ENCODE results near the gene INTS15.
"Not testable (repeated sequence)": the region's sequence is repeated elsewhere in the genome, so short reads cannot be mapped to it uniquely, and the experiment has no call there.

Gene INTS15

DNA sequence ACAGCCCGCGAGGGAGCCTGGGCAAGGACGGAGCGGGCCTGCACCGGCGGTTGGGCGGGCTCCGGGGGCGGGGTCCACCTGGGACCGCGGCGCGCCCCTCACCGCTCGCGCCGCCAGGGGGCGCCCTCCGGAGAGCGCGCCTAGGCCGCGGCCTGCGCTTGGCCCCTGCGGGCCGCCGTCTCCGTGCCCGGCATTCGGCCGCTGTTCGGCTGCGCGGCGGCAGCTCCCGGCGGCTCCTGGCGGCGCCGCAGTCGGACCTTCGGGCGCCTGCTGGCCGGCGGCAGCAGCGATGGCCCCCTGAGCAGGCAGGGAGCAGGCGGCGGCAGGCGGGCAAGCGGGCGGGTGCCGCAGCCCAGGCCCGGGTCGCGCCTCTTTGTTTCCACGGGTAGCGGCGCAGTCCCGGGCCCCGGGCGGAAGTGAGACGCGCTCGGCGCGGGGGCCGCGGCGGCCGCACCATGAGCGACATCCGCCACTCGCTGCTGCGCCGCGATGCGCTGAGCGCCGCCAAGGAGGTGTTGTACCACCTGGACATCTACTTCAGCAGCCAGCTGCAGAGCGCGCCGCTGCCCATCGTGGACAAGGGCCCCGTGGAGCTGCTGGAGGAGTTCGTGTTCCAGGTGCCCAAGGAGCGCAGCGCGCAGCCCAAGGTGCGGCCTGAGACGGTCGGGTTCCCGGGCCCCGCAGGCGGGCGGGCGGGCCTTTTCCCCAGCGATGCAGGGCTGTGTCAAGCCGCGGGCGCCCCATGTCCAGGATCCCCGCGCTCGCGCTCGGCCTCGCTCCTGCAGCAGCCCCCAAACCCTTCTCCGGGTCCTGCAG, at the start of gene INTS15:
INTS15 (plus strand) TSS at position 193 of the 816 bp plus-strand sequence; CDS start at position 456, 263 bp downstream.
- no peak for DNase-seq

DNA sequence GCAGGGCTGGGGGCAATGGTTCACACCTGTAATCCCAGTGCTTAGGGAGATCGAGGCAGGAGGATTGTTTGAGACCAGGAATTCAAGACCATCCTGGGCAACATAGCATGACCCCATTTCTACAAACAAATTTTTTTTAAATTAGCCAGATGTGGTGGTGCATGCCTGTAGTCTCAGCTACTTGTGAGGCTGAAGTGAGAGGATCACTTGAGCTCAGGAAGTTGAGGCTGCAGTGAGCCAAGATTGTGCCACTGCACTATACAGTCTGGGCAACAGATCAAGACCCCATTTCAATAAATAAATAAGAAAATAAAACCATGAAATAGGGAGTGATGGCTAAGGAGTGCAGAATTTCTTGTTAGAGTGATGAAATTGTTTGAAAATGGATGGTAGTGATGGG, 47.5 kb upstream of the INTS15 start:
- DNase-seq = no peak

DNA sequence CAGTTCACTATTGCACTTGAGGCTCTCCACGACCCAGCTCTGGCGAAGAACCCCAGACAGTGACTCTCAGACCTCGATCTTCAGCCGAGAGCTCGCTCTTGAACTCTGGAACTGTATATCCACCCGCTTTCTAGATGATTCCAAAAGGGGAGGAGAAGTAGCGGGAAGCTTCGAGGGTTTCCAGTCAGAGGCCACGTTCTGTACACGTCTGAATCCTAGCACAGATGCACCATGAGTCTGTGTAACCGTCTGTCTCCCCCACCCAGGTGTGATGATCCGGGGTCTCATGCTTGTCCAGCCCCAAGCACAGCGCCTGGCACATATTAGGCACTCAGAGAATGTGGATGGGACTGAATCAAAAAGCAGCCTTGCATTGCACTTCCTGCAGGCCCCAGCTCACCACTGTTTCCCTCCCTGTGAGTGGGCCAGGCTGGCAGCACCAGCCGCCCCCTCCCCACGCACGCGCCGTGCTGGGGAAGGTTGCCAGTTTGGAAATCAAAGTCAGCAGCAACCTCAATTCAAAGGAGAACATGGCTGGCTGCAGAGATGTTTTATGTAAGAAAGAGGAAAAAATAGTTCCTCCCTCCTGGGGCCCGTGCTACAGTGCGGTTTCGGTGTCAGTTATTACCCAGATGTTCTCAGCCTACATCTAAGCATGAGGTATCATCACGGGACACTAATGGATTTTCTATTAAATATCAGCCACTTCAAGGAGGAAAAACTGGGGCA, 44.3 kb upstream of the INTS15 start:
- DNase-seq = no peak

DNA sequence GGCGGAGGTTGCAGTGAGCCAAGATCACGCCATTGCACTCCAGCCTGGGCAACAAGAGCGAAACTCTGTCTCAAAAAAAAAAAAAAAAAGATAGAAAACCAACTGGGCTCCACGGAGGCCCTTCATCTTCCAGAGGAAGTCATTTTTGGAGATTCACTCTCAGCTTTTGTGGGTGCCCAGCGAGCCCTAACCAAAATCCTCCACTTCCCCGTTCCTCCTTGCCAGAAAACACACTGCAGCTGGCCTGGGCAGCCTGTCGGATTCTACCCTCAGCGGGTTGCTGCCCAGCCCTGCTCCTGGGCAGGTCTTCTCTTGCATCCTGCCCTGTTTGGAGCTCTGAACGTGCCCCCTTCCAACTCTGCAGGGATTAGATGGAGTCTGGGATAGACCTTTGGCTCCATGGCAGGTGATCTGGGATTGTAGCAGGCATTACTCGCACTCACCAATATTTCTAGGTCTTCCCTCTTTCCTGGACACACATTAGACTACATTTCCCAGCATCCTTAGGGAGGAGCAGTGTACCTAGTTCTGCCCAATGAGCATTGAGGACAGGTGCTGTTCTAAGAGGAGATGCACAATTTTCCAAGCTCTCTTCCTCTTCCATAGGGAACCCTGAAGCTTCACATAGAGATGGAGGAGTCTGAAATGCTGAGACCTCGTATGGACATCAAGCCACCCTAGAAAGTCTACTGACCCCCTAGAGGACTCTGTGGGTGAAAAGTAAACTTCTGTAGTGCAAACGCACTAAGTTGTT, 43.1 kb upstream of the INTS15 start:
- no peak for DNase-seq

DNA sequence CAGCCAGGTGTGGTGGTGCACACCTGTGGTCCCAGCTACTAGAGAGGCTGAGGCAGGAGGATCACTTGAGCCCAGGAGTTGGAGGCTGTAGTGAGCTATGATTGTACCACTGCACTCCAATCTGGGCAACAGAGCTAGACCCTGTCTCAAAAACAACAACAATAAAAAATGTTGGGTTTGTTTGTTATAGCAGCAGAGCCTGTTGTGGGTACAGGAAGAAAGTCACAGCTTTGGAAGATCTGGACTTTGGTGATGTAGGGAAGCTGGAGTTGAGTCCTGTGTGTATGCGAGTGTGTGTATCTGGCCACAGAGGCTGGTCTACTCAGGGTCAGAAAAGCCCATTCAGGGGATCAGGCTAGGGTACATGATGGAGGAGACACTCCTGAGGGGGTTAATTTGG, 42.4 kb upstream of the INTS15 start:
- no peak for DNase-seq

DNA sequence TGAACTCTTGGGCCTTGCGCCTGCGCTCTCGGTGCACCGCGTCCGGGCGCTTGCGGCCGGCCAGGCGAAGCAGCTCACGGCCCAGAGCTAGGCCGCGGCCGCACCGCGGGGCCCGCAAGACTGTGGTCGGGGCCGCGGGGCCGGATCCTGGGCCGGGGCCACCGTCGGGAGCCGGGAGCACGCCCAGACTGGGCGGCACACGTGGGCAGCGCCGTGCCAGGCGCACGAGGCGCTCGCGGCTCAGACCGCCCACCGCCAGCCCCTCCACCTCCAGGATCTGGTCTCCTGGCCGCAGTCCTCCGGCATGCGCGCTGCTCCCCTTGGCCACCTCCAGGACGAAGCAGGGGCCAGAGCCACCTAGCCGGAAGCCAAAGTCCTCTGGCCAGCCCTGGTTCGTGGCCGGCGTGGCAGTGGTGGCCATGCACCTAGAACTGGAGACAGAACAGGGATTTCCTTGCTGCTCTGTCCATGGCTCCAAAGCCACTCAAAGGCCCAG, 38.8 kb upstream of the INTS15 start, which contains the start of gene GRID2IP:
GRID2IP (minus strand) TSS at position 446 of the 496 bp plus-strand sequence; CDS start at position 421, 25 bp downstream.
- no peak for DNase-seq

DNA sequence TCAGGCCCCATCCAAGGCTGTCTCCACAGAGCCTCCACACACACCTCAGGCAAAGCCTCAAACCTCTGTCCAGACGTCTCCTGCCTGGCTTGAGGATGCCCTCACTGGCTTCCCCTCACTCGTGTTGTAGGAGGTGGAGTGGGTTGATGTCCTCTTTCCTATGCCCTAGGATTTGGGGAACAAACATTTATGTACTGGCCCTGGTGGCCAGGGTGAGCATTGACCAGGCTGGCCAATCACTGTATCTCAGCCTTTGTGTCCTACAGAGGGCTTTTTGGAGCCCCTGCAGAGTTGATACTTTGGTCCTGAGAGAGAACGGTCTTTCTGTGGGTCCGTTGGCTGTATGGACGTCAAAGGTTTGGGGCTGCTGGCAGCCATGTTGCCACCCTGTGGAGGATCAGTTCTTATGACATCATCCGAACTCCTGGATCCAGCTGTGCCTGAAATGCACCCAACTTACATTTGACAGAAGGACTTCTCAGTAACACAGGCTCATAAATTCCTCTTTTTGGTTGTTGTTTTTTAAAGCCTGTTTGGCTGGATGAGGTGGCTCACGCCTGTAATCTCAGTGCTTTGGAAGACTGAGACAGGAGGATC, 36.3 kb upstream of the INTS15 start:
- DNase-seq = no peak

DNA sequence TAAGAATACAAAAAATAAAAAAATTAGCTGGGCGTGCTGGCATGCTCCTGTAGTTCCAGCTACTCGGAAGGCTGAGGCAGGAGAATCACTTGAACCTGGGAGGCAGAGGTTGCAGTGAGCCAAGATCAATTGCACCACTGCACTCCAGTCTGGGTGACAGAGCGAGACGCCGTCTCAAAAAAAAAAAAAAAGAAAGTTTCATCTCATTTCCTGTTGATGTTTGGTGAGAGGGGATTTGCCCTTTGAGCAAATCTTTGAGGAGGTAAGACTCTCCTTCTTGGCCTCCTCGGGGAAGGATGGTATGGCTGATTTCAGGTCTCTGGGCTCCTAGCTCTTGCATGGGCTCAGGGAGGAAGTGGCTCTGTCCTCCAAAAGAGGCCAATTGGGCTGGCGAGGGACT, 35.0 kb upstream of the INTS15 start:
- no peak for DNase-seq

DNA sequence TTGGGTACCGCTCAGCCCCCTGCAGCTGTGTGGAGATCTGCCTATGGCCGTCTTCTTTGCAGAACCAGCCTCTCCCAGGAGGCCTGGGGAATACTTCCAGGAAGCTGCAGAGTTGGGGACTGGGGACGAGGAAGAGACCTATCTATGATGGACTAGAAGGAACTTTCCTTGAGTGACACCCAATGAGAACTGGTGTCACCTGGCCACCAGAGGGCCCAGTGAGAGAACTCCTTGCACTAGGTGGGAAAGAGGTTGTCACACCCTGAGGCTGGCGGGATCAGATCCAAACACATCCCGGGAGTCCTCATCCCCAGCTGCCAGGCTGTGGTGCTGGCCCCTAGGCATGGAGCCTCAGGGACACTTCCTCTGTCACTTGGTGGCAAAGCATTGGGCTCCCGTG, 33.6 kb upstream of the INTS15 start:
- no peak for DNase-seq

DNA sequence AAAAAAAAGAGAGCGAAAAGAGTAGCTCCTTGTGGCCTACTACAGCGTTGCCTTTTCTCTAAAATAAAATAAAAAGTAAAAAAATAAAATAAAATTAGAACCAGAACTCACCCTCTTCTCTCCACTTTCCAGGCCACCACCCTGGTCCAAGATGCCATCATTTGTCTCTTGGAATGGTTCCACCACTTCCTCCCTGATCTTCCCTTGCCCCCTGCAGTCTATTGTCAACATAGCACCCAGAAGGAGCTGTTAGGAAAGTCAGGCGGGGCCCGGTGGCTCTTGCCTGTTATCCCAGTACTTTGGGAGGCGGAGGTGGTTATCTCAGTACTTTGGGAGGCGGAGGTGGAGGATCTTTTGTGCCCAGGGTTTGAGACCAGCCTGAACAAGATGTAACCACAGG, 31.0 kb upstream of the INTS15 start:
- DNase-seq = no peak

DNA sequence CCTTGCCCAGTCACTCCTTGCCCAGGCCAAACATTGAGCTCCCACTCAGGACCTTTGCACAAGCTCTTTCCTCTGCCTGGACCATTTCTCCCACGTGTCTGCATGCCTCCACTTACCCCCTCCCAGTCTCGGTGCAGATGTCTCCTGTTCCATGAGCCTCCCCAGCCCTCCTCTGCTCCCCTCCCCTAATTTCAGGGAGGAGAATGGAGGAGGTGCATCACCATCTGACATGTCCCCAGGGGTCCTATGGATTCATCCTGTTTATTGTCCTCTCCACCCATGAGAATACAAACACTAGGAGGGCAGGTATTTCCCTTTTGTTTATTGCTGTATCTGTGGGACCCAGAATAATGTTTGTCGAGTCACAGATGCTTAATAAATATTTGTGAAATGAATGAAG, 29.9 kb upstream of the INTS15 start:
- DNase-seq = no peak

DNA sequence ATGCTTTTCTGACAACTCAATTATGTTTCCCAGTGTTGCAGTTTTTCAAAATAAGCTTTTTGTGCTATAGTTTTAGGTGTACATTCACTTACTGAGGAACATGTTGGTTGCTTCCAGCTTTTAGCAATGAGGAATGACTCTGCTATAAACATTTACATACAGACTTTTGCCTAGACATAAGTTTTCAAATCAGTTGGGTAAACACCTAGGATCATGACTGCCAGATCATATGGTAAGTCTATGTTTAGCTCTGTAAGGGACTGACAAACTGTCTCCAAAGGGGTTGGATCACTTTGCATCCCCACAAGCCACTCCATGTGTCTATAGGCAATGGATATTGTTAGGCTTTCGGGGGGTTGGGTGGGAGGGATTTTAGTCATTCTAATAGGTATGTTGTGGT, 27.7 kb upstream of the INTS15 start:
- no peak for DNase-seq

DNA sequence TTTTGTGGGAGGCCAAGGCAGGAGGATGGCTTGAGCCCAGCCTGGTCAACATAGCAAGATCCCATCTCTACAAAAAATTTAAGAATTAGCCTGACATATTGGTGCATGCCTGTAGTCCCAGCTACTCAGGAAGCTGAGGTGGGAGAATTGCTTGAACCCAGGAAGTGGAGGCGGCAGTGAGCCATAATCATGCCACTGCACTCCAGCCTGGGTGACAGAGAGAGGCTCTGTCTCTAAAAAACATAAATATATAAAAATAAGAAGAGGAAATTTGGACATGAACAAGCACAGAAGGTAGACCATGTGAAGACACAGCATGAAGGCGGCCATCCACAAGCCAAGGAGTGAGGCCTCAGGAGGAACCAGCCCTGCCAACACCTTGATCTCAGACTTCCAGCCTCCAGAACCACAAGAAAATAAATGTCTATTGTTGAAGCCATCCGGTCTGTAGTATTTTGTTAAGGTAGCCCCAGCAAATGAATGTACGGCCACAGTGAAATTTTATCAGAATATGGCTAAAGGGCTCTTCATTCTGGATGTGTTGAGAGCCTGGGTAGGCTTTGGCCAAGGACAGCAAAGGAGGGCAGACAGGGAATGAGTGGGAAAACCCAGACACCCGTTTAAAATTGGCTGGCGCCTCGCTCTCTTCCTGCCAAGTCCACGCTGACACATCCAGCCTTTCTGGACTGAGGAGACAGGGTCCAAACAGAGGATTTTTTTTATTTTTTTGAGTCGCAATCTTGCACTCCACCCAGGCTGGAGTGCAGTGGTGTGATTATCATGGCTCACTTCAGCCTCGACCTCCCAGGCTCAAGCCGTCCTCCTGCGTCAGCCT, 25.7 kb upstream of the INTS15 start:
- no peak for DNase-seq

DNA sequence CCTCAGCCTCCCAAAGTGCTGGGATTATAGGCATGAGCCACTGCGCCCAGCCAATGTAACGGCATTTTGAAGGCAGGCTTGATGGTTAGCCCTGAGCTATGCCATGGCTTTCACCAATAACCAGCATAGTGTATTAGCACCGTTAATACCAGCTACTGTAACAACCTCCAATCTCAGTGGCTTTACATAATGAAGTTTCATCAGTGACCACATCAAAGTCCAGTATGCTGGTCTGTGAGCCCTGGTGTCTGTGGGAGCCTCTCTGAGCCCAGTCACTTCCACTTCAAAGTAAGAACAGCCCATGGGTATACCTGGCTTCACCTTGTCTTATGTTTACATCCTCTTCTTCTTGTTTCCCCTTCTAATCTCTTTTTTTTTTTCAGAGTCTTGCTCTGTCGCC, 24.2 kb upstream of the INTS15 start:
- no peak for DNase-seq

DNA sequence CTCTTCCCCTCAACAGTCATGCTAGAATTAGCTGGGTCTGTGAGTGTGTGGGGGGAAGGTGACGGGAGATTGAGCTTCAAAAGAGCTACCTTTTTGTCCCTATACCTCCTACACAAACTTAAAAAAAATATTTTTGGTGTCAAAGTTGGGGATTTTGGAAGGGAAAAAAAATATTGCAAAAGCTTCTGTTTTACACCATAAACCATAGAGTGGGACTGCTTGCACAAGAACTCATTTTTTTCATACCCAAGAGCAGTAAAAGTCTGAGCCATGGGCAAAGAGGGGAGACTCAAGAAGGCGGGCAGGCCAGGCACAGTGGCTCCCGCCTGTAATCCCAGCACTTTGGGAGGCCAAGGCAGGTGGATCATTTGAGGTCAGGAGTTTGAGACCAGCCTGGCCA, 21.9 kb upstream of the INTS15 start:
- DNase-seq = no peak

DNA sequence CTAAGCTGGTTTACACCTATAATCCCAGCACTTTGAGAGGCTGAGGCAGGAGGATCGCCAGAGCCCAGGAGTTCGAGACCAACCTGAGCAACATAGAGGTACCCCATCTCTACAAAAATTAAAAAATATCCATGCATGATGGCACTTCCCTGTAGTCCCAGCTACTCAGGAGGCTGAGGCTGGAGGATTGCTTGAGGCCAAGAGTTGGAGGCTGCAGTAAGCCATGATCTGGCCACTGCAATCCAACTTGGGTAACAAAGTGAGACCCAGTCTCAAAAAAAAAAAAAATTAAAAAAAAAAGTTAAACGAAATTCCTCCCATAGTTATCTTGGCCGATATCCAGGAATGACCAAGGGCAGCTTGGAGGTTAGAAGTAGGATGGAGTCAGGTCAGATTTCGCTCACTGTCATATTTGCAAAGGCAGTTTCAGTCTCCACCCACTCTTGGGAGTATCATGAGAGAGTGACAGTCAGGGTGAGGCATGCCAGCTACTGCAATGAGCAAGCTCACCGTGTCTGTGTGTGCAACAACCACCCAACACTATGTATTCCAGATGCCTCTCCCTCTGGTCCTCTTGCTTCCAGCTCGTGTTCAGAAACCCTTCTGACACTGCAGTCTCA, 18.6 kb upstream of the INTS15 start:
- DNase-seq = no peak

DNA sequence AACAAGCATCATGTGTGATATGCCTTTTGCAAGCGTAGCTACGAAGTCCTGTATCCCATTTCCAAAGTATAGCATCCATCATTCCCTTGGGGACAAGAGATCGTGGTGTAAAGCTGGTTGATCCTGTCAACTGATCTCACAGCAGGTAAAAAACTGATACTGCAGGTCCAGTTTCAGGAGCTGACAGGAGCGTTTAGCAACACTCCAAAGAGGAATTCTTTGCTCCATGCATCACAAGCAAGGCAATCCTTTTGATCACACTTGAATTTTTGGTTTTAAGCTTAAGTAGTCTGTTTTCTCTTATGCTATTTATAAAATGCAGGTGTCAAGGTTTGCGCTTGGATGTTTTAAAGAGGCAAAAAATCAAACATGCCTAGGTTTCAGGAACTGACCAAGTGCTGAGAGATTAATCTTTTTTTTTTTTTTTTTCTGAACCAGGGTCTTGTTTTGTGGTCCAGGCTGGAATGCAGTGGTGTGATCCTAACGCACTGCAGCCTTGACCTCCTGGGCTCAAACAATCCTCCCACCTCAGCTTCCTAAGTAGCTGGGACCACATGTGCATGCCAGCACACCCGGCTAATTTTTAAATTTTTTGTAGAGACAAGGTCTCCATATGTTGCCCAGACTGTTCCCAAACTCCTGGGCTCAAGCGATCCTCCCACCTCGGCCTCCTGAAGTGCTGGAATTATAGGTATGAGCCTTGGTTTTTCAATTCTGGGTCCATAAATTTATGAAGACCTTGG, 14.4 kb upstream of the INTS15 start:
- DNase-seq = no peak

DNA sequence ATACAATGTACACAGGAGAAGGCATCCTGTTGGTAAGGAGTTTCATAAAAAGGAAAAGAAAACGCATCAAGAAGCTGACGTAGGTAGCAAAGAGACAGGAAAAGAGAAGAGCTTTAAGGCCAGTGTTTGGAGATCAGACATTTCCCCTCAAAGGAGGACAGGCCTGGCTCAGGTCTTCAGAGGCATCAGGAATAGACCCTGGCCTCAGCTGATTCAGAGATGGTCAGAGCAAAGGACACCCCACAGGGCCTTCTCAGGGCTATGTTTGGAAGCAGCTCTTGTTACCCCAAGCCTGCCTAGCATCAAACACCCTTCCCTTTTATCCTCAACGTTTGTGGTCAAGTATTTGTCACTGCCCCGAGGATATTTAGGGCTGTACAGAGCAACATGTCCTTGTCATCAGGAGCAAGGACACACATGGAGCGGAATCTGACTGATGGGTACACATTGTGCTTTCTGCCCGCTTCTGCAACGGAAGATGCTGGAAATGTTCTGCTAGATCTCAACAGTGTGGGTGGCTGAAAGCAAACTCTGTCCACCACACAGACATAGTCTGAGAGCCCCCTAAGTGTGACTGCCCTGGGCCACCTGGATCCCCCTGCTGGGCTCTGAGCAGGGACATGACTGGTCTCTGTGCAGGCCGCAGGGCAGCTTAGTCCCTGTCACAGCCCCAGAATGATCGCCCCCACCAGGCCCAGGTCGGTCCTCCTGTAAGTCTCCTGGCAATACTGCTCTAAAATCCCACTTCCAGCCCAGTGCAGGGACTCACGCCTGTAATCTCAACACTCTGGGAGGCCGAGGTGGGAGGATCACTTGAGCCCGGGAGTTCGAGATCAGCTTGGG, 13.6 kb upstream of the INTS15 start:
- no peak for DNase-seq

DNA sequence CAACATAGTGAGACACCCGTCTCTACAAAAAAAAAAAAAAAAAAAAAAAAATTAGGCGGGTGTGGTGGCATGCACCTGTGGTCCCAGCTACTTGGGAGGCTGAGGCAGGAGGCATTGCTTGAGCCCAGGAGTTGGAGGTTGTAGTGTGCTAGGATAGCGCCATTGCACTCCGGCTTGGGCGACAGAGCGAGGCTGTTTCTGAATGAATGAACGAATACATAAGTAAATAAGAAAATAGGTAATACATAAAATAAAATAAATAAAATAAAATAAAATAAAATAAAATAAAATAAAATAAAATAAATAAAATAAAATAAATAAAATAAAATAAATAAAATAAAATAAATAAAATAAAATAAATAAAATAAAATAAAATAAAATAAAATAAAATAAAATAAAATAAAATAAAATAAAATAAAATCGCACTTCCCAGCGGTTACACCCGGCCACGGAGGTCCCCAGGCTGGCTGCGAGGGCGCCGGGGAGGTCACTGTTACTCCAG, 12.9 kb upstream of the INTS15 start:
- not testable (repeated sequence) for DNase-seq

All from cortex of kidney (tissue), 1 donor.